Measurements from ENCODE around the gene MKLN1.

- TF ChIP-seq CTCF (conservative IDR thresholded peaks at IDR 0.05) (no peak), EZH2 (IDR thresholded peaks at IDR 0.05; ENCODE audit: low read depth) (no peak)
Observed at GRCh38 chr7:131503639-131504038, 176.0 kb downstream of the MKLN1 start.
